ENCODE measurements around the gene MAST3.

MAST3 gene

DNA sequence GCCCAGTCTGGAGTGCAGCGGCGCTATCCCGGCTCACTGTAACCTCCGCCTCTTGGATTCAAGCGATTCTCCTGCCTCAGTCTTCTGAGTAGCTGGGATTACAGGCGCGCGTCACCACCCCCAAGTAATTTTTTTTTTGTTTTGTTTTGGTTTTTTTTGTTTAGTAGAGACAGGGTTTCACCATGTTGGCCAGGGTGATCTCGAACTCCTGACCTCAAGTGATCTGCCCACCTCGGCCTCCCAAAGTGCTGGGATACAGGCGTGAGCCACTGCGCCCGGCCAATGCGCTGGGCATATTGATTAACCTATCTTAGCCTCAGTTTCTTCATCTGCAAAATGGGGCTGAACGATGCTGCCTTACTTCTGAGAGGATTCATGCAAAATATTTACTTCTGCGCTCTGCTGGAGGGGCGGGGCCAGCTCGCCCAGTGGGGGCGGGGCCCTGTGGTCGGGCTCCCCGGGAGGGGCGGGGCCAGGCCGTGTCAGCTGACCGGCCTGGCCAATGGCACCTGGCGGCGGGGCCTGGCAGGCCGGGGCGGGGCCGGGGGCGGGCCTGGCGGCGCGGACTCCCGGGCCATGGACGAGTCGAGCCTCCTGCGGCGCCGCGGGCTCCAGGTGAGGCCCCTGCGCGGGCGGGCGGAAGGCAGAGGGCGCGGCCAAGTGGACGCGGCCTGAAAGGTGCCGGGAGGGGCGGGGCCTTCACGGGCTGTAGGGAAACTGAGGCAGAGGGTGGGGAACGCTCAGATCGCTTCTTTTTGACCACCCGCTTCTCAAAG lies at the start of gene MAST3:
TSS of gene MAST3 (plus strand) at position 562 of the 776 bp plus-strand sequence. CDS start at position 577, 15 bp downstream.
- peak; percentile 86 for DNase-seq (ENCODE audit: extremely low spot score, insufficient read length, low read depth)

DNA sequence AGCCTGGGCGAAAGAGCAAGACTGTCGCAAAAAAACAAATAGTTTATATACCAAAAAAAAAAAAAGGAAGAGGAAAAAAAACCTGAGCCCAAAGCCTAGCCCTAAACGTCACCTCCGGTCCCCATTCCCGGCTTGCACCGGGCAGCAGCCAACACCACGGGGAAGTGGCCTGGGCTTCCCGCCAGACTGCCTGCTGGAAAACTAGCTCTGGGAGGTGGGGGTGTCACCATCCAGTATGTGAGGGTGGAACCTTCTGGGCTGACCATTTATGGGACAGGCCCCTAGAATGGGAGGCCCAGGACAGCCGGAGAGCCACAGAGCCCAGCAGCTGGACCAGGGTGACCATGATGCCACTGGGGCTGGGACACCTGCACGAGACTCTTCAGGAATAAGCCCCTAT lies 48.2 kb upstream of the MAST3 start:
- no peak for FAIRE-seq
- DNase-seq (ENCODE audit: extremely low spot score, insufficient read length, low read depth), result no peak

More for the DNA sequence above, at the start of gene MAST3:
- FAIRE-seq, result peak; percentile 88

DNA sequence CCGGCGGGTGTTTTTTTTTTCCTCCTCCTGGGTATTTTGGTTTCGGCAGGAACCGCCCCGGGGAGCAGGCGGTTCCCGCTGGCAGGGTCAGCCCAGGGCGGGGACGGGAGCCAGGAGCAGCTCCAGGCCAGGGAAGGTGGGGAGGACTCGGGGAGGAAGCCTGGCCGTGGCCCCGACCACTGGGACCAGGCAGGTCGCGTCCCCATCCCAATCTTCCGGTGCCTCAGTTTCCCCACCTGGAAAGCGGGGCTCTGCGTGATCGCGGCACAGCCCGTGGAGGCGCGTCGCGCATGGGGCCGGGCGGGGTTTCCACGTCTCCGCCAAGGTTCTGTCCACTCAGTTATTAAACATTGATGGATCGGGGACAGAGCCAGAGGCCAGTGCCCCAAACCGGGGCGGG lies 45.7 kb upstream of the MAST3 start:
- FAIRE-seq, result no peak
- no peak for DNase-seq (ENCODE audit: extremely low spot score, insufficient read length, low read depth)

DNA sequence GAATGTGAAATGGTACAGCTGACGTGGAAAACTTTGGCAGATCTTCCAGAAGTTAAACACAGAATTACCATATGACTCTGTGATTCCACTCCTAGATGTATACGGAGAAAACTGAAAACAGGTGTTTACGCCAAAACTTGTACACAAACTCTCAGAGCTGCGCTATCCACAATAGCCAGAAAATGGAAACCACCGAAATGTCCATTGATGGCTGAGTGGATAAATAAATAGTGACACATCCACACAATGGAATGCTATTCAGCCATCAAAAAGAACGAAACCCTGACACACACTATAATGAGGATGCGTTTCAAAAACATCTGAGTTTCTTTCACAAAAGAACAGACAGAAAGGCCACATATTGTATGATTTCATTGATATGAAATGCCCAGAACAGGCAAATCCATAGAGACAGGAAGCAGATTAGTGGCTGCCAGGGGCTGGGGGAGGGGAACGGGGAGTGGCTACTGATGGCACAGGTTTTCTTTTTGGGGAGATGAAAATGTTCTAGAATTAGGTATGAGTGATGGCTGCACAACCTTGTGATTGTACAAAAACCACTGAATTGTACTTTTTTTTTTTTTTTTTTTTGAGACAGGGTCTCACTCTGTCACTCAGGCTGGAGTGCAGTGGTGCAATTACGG lies 43.9 kb upstream of the MAST3 start:
- DNase-seq (ENCODE audit: extremely low spot score, insufficient read length, low read depth), result no peak
- FAIRE-seq, result no peak

DNA sequence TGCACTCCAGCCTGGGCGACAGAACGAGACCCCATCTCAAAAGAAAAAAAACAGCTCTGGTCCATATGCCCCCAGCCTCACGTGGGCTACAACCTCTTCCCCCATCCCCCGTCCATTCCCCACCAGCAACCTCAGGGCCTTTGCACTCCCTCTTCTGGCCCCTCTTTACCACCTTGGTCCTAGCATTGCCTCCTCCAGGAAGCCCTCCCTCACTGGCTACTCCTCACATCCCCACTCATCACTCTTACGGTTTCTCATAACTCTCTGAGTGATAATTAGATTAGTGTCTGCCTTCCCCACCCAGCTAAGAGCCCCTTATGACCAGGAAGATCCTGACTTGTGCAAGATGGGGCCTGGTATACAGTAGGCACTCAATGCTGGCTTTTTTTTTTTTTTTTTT lies 41.6 kb upstream of the MAST3 start:
- FAIRE-seq, result no peak

DNA sequence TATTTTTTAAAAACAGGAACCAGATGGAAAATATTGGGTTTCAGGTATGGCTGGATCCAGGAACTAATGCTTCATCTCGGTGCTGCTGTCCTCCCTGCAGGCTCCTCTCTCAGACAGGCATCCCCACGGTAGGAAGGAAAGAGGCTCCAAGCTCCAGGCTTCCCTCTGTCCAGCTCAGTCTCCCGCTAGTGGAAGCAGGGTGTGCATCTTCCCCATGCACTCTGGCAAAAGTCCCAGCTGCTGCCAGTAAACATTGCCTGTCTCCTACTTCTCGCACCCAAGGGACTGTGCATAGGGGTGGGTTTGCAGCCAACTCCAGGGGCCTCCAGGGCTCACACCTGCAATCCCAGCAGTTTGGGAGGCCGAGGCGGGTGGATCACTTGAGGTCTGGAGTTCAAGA lies 40.0 kb upstream of the MAST3 start:
- DNase-seq (ENCODE audit: extremely low spot score, insufficient read length, low read depth) (no peak), FAIRE-seq (no peak)

More for the DNA sequence above, 41.6 kb upstream of the MAST3 start:
- no peak for DNase-seq (ENCODE audit: extremely low spot score, insufficient read length, low read depth)

DNA sequence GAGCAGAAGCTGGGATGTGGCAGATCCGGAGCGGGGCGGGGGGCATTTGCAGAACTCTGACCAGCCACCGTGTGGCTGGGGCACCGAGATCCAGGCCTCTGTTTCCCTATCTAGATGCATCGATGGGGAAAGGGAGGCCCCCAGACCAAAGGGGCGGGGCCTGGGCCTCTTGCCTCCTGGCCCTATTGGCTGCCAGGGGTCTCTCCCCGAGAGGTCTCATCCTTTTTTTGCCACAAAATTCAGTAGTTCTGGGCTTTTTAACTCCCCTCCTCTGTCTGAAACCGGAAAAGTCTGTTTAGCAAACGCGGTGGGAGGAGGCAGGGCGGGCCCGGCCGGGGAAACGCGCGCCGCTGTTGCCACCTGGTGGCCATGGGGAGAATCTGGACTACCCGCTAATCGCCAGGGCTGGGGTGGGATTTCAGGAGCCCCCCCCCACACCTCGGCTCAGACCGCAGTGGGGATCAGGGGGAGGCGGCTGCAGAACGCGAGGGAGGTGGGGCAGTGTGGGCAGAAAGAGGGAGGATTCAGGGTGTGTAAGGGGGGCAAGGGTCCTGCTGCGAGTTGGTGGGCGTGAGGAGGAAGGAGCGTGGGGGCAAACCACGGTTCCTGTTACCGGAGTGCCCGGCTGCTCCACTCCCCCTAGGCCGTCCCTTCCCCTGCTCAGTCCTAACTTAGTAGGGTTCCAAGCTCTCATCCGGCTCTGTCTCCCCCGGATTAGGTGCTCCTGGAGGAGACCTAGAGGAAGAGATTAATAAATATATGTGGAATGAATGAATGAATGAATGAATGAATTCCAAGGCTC lies 39.2 kb upstream of the MAST3 start:
- DNase-seq (ENCODE audit: extremely low spot score, insufficient read length, low read depth) (peak; percentile 81), FAIRE-seq (peak; percentile 86)

DNA sequence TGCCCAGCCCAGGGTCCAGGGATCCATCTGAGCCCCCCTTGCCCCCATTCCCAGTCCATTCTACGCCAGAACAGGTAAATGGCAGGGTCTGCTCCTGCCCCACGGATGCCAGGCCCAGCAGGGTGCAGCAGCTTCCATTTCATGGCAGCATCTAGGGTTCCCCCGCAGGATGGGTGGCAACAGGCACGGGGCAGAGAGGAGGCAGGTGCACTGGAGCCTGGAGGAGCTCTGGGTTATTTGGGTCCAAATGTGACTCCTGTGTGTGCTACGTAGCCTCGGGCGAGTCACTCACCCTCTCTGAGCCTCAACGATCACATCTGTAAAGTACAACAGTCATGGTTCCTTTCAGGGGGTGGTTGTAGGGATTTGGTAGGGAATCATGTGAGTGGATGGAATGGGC lies 38.3 kb upstream of the MAST3 start:
- DNase-seq (ENCODE audit: extremely low spot score, insufficient read length, low read depth), result no peak
- FAIRE-seq, result no peak

DNA sequence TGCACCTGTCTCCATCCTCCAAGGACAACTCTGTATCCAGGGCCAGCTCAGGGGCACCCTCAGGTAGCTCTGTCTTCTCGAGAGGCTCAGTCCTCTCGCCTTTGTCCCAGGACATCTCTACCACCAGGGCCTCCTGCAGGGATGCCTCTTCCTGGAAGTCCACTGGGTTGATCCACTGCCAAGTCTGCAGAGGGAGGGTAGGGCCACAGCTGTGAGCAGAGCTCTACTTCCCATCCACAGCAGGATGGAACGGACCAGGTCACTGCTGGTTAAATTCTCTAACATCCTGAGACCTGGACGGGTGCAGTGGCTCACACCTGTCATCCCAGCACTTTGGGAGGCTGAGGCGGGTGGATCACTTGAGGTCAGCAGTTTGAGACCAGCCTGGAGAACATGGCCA lies 37.7 kb upstream of the MAST3 start:
- DNase-seq (ENCODE audit: extremely low spot score, insufficient read length, low read depth) (no peak), FAIRE-seq (no peak)

DNA sequence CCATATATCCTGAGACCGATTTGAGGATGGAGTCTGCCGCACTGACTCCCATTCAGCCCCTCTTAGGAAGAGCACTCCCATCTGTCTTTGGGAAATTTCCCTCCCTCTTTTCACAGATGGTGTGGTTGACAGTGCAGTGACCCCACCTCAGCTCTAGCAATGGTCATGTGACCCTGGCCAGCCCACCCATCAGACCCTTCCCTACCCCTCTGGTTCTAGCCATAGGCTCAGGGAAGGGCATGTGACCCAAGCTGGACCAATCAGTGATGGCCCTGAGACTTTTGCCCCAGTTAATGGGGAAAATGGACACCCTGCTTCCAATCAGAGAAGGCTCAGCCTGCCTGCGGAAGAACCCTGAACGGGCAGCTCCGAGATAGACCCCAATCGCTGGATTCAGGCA lies 37.1 kb upstream of the MAST3 start:
- no peak for DNase-seq (ENCODE audit: extremely low spot score, insufficient read length, low read depth)

DNA sequence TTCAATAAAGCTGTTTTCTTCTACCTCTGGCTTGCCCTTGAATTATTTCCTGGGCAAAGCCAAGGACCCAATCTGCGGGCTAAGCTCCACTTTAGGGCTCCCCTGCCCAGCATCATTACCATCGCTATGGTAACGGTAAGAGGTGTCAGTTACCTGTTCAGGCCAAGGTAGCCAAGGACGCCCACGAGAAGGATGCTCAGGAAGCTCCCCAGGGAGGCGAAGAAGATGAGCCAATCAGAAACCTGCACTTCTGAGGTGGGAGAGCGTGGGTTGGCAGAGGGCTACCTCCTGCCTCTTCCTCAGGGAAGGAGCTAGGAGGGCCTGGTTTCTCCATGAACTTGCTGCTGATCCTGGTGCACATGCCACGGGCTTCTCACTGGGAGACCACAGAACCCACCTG lies 35.5 kb upstream of the MAST3 start:
- no peak for FAIRE-seq
- no peak for DNase-seq (ENCODE audit: extremely low spot score, insufficient read length, low read depth)

More for the DNA sequence above, 37.1 kb upstream of the MAST3 start:
- no peak for FAIRE-seq

DNA sequence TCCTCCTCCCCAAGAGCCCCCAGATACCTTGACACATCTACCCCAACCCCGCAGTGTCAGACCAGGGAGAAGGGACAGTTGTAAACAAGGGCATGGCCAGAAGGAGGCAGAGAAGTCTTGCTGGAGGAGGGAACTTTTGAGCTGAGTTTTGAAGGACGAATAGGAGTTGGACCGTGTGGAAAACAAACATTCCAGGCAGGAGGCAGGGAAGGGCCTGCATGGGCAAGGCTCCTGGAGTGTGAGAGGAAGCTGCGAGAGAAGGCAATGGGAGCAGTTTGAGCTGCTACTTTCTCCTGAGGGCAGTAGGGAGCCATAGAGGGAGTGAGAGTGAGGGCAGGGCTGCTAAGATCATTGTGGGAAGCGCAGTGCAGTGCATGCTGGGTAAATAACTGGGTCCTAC lies 34.1 kb upstream of the MAST3 start:
- FAIRE-seq (no peak), DNase-seq (ENCODE audit: extremely low spot score, insufficient read length, low read depth) (no peak)

DNA sequence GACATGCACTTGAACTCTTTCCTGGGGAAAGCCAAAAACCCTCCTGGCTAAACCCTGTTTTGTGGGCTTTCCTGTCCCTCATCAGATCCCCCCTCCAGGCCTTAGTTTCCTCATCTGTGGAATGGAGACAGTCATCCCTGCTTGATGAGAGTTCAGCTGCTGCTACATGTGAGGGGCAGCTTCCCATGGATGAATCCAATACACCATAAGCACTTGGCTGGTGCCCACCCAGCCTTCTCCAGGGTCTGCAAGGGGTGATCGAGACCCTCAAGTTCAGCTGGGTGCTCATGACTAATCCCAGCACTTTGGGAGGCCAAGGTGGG lies 32.4 kb upstream of the MAST3 start:
- no peak for FAIRE-seq

DNA sequence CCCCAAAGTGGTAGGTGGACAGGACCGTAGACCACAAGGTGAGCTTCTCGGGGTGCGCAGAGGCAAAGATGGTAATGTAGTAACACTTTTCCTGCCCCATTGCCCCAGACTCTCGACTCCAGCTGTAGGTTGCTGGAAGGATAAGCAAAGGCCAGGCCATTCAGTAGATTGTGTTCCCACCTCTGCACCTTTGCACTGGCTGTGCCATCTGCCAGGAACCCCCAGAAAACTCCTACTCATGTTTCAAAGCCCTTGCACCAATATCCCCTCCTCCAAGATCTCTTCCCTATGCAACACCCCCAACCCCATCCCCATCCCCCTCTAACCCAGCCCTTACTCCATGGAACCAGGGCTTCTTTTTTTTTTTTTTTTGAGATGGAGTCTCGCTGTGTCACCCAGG lies 29.2 kb upstream of the MAST3 start:
- DNase-seq (ENCODE audit: extremely low spot score, insufficient read length, low read depth), result no peak
- no peak for FAIRE-seq

More for the DNA sequence above, 32.4 kb upstream of the MAST3 start:
- DNase-seq (ENCODE audit: extremely low spot score, insufficient read length, low read depth), result no peak

DNA sequence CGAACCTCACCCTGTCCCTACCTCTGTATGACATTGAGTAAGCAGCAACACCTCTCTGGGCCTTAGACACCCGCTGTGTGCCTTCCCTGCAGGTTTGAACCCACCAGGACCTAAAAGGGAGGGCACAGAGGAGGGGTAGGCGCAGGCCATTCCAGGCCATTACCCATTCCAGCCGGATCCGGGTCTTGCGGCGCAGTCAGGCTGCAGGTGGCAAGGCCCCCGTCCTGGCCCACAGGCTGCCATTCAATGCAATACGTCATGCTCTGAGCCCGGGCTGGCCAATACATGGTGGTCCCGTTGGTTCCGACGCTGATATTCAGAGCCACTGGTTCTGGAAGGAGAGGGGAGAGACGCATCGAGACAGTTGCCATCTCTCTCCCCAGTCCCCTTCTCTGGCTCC lies 28.2 kb upstream of the MAST3 start:
- FAIRE-seq (no peak), DNase-seq (ENCODE audit: extremely low spot score, insufficient read length, low read depth) (no peak)

DNA sequence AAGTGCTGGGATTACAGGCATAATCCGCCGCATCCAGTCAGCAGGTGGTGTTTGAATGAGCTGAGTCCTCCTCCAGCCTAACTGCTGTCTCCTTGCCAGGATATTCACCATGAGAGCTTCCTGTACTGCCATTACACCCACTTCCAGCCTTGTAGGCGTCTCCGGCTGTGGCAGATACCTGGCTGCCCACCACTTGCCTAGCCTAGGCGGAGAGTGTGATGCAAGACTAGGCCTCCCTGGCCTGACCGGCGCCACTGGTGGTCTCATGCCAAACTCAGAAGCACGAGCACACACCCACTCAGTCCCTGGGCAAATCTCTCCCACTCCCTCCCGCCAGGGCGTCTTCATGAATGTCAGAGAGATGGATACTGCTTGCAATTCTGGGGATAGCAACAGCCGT lies 27.4 kb upstream of the MAST3 start:
- no peak for DNase-seq (ENCODE audit: extremely low spot score, insufficient read length, low read depth)
- no peak for FAIRE-seq

DNA sequence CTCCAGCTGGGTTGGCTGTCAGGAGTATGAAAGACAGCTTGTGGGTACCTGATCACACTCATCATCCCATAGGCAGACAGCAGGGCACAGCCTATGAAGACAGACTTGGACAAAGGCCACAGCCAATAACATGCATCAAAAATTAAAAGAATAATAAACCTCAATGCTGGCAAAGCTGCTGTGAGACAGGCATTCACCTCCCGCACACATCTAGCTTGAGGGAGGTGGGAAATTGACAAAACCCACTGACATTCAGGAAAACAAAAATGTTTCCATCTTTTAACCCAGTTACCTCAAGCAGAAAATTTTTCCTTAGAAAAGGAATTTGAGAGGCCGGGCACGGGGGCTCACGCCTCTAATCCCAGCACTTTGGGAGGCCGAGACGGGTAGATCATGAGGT lies 25.2 kb upstream of the MAST3 start:
- DNase-seq (ENCODE audit: extremely low spot score, insufficient read length, low read depth) (no peak), FAIRE-seq (no peak)

DNA sequence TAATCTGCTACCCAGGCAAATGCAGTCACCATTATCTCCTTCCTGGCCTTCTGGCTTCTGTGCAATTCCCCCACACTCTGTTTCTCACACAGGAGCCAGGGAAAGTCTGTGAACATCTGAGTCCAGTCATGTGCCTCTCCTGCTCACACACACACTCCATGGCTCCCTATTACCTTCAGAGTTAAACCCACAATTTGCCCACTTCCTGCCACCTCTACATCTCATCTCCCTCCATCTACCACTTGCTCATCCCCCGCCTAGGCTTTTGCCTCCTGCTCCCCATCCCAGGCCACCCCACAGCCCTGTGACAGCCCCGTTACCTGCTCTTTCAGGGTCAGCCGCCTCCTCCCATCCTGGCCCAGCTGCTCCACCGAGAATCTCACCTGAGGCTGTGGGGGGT lies 24.4 kb upstream of the MAST3 start:
- FAIRE-seq, result no peak

DNA sequence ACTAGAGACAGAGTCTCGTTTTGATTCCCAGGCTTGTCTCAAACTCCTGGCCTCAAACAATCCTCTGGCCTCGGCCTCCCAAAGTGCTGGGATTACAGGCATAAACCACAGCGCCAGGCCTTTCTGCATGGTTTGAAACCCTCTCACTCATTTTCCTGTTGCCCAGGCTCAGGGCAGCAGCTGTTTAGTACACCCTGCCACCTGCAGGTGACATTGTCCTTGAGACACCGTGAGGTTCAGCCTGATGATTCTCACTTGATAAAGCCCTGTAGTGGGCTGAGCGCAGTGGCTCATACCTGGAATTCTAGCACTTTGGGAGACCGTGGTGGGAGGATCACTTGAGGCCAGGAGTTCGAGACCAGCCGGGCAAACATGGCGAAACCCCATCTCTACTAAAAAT lies 23.4 kb upstream of the MAST3 start:
- no peak for FAIRE-seq
- DNase-seq (ENCODE audit: extremely low spot score, insufficient read length, low read depth), result no peak

More for the DNA sequence above, 24.4 kb upstream of the MAST3 start:
- DNase-seq (ENCODE audit: extremely low spot score, insufficient read length, low read depth), result no peak

DNA sequence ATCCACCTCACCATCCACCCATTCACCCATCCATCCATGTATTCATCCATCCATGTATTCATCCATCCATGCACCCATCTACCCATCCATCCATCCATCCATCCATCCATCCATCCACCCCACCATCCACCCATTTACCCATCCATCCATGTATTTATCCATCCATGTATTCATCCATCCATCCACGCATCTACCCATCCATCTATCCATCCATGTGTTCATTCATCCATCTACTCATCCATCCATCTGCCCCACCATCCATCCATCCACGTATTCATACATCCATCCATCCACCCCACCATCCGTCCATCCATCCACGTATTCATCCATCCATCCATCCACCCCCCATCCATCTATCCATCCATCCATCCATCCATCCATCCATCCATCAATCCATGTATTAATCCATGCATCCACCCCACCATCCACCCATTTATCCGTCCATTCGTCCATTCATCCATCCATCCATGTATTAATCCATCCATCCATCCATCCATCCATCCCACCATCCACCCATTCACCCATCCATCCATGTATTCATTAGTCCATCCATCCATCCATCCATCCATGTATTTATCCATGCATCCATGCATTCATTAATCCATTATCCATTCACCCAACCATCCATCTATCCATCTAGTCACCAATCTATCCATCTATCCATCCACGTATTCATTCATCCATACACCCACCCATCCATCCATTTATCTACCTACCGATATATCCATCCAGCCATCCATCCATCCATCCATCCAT lies 13.5 kb upstream of the MAST3 start:
- DNase-seq (ENCODE audit: extremely low spot score, insufficient read length, low read depth) (no peak), FAIRE-seq (no peak)

Measured in GM18507 (cell line).